NCI-H1694 treated with DMSO at 0.1 percent for 48 hours (cell line): ENCODE data around the gene HINFP.
"Not testable (repeated sequence)": the region's sequence is repeated elsewhere in the genome, so short reads cannot be mapped to it uniquely, and the experiment has no call there.

Experiments used
- DNase-seq: peaks from one replicate; lab custom pipeline; 2025; lab: John Stamatoyannopoulos, UW

HINFP gene

DNA sequence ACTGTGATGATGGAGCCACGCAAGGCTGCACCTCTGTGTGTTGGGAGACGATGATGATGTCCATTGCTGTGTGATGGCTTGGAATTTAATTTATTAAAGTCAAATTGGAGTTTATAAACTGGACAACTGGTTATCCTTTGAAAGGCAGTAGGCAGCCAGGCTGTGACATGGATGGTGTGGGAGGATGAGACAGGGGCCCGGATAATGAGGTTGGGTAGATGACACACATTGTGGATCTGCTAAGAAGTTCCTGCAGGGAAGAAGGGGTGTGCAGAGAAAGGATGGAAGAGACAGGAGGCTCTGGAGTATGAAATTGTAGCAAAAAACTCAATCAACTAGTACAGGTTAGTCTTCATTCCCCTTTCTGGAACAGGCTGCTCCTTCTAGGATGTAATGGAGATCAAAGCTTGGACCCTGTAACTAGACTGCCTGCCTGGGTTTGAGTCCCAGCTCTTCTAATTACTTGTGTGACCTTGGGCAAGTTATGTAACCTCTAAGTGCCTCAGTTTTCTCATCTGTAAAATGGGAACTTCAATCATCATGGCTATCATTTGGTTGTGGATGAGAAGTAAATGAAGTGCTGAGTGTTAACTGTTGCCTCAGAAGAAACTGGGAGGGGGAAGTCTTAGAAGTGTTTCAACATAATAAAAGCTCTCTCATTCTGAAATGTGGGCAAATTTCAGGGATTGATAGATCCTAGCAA lies 4.2 kb upstream of the HINFP start:
- DNase-seq = no peak

- no peak for DNase-seq
Measured at GRCh38 chr11:119118227-119118626, 3.2 kb upstream of the HINFP start.

GRCh38 chr11:119118946-119119345 lies 2.4 kb upstream of the HINFP start:
- no peak for DNase-seq

DNA sequence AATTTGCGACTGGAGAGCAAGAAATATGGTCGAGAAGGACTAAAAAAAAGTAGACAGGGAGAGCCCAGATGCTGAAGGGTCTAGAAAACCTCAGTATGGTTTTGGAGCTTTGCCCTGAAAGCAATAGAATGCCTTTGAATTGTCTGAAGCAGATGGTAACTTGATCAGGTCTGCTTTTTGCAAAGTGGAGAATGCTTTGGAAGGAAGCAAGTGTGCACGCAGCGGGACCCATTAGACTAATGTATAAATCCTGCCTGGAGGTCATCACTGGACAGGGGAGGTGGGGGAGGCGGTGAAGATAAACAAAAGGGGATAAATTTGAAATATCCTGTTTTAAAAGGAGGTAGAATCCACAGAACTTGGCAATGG lies 757 bp upstream of the HINFP start:
- no peak for DNase-seq

DNA sequence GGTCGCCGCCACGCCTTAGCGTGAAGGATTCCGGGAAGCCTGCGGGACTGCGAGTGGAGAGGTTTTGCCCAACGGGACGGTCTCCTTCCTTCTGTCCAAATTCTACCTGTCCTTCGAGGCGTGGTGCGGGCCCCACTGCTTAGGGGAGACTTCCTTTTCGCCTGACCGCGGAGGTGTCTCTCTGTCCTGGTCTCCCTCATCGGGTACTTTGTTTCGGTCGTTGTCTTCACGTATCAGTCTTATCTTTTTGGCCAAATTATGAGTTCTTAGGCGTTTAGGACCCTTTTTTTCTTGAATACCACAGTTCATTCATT lies 388 bp downstream of the HINFP start:
- no peak for DNase-seq

- DNase-seq = no peak
Measured at GRCh38 chr11:119125821-119126220, 4.4 kb downstream of the HINFP start.

GRCh38 chr11:119126675-119127268 lies 5.4 kb downstream of the HINFP start:
- no peak for DNase-seq

DNA sequence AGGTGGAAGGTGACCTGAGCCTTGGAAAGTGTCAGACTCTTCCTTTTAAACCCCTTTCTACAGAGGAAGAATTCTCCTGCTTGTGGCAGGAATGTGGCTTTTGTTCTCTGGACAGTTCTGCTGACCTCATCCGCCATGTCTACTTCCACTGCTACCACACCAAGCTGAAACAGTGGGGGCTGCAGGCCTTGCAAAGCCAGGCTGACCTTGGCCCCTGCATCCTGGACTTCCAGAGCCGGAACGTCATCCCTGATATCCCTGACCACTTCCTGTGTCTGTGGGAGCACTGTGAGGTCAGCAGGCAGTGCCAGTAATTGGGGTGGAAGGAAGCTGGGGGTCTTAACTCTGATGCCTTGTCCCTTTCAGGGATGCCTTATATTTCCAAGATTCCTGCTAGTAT lies 9.3 kb downstream of the HINFP start:
- no peak for DNase-seq

DNA sequence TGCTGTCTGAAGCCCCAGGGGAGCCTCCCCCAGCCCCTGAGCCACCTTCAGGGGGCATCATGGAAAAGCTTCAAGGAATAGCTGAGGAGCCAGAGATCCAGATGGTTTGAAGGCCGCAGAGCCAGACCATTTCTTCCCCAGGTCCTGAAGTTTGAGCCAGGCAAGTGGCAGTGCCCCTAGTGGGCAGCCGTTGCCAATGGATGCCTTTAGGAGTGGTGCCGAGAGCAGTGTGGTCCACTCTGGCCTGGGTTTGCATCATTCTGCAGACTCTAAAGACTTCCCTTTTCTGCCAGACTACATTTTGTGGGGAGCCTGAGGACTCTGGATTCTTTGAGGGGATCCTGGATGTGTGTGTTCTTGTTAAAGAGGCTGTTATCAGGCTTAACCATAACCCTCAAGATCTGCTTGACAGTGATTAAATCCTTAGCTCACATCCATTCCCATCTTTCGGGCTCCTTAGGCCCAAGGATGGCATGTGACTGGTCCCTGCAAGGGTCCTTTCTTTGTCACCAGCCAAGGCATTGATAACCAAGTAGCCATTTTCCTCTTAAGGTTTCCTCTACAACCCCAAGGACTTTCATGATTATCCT lies 13.1 kb downstream of the HINFP start:
- no peak for DNase-seq

GRCh38 chr11:119139276-119139675 lies 17.9 kb downstream of the HINFP start:
- not testable (repeated sequence) for DNase-seq

GRCh38 chr11:119144825-119145486 lies 23.6 kb downstream of the HINFP start:
- DNase-seq = no peak

DNA sequence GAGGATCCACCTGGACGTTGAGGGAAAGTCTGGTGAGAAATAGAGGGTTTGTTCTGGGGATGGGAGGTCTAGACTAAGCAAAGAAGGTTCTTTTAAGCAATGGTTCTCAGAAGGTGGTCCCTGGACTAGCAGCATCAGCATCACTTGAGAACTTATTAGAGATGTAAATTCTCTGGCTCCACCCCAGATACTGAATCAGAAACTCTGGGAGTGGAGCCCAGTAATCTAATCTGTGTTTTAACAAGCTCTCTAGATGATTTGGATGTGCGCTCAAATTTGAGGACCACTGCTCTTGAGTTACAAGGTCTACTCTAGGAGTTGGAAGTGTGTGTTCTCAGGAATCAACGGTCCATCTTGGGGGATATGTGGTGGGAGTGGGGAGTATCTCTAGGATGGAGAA lies 24.2 kb downstream of the HINFP start:
- DNase-seq = no peak

DNA sequence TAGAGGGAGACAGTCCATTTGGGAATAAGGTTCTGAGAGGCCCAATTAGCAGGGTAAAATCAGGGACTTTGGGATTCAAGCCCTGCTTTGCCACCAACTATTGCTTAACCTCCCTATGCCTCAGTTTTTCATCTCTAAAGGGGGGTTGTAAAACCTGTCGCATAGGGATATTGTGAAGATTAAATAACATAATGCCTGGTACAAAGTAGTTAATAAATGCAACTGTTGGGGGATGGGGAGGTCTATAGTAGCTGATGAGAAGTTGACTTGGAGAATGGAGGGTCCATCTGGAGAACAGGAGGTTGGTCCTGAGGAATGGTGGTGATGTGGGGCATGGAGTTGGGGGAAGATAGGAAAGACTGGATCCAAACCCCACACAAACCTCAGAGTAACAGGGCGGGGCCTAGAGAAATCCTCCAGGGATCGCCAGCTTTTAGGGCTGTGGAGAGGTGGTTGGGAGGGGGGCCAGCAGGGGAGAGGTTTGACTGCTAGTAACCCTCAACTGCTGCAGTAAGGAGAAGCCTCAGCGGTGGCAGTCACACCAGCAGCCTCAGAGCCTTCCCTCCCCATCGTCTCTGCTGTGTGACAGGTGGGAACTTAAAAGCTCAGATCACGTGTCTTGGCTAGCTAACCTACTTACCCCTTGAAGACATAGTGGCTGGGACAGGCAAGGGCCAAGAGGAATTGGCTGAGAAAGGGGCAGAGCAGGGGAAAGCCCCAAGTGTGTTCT lies 26.4 kb downstream of the HINFP start:
- no peak for DNase-seq

- DNase-seq = no peak
Measured at GRCh38 chr11:119148720-119149017, 27.3 kb downstream of the HINFP start.

GRCh38 chr11:119149018-119149785 lies 27.8 kb downstream of the HINFP start, which contains the start of gene ABCG4:
Gene ABCG4, plus strand, starts transcription at chr11:119149052. Its CDS starts 914 bp downstream, at chr11:119149966.
- DNase-seq = no peak

GRCh38 chr11:119149786-119150275 lies 28.5 kb downstream of the HINFP start:
- DNase-seq = no peak

GRCh38 chr11:119152043-119152442 lies 30.7 kb downstream of the HINFP start:
- no peak for DNase-seq

- DNase-seq = no peak
Measured at GRCh38 chr11:119152604-119153003, 31.2 kb downstream of the HINFP start.

GRCh38 chr11:119153049-119153818 lies 31.9 kb downstream of the HINFP start:
- no peak for DNase-seq

DNA sequence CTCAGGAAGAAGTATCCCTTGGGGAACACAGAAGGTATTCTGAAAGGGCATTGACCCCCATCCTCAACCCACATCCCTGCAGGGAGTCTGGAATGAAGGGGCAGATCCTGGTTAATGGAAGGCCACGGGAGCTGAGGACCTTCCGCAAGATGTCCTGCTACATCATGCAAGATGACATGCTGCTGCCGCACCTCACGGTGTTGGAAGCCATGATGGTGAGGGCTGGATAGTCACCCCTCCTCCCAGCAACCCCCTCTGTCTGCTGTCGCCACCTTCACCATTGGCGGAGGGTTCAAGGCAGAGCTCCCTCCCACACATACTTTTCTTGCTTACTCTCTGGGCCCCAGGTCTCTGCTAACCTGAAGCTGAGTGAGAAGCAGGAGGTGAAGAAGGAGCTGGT lies 32.8 kb downstream of the HINFP start:
- DNase-seq = no peak
